ENCODE results near the gene TRIM14. TPM values are rescaled to one million over a fixed set of nuclear protein-coding genes. Genes with fewer than 3 reads are reported as not detected.

Gene TRIM14
- total RNA-seq, 2 donors from 2014 or later = 1.8 to 2.0 TPM

DNA sequence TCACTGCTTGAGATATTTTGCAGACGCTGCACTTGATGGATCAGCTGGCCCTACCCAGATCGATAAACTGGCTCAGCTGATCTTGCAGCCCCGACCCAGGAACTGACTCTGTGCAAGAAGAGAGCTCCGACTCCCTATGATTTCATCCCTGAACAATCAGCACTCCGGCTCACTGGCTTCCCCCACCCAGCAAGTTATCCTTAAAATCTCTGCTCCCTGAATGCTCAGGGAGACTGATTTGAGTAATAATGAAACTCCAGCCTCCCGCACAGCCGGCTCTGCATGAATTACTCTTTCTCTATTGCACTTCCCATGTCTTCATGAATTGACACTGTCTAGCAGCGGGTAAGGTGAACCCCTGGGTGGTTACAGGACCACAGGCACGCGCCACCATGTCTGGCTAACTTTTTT lies 79.4 kb downstream of the TRIM14 start:
- no peak overlapping the region for H3K4me3 ChIP-seq

GRCh38 chr9:98038958-98039357 lies 80.1 kb downstream of the TRIM14 start:
- no peak overlapping the region for H3K27ac ChIP-seq
- H3K36me3 ChIP-seq = no peaks in the 10 kb centered on the region
- no peaks in the 10 kb centered on the region for H3K9me3 ChIP-seq
- no peak for TF ChIP-seq CTCF (IDR thresholded peaks at IDR 0.05)
- H3K4me3 ChIP-seq = no peak overlapping the region
- DNase-seq (ENCODE audit: low spot score) = no peak
- peaks cover 0 to 18% of the 10 kb centered on the region in 2 donors for H3K4me1 ChIP-seq
- no peaks in the 10 kb centered on the region for H3K27me3 ChIP-seq

More for the DNA sequence above, 79.4 kb downstream of the TRIM14 start:
- no peak for TF ChIP-seq CTCF (IDR thresholded peaks at IDR 0.05)
- H3K4me1 ChIP-seq = peaks cover 0 to 17% of the 10 kb centered on the region in 2 donors
- no peaks in the 10 kb centered on the region for H3K36me3 ChIP-seq
- H3K27ac ChIP-seq = no peak overlapping the region
- DNase-seq (ENCODE audit: low spot score) = no peak
- no peaks in the 10 kb centered on the region for H3K27me3 ChIP-seq
- no peaks in the 10 kb centered on the region for H3K9me3 ChIP-seq

GRCh38 chr9:98037357-98037756 lies 81.7 kb downstream of the TRIM14 start:
- H3K4me3 ChIP-seq = no peak overlapping the region
- peaks cover 0 to 18% of the 10 kb centered on the region in 2 donors for H3K4me1 ChIP-seq
- DNase-seq (ENCODE audit: low spot score) = no peak
- H3K36me3 ChIP-seq = no peaks in the 10 kb centered on the region
- no peaks in the 10 kb centered on the region for H3K27me3 ChIP-seq
- TF ChIP-seq CTCF (IDR thresholded peaks at IDR 0.05) = no peak
- H3K9me3 ChIP-seq = no peaks in the 10 kb centered on the region
- H3K27ac ChIP-seq = peak overlapping the region; percentile 23 to 67

DNA sequence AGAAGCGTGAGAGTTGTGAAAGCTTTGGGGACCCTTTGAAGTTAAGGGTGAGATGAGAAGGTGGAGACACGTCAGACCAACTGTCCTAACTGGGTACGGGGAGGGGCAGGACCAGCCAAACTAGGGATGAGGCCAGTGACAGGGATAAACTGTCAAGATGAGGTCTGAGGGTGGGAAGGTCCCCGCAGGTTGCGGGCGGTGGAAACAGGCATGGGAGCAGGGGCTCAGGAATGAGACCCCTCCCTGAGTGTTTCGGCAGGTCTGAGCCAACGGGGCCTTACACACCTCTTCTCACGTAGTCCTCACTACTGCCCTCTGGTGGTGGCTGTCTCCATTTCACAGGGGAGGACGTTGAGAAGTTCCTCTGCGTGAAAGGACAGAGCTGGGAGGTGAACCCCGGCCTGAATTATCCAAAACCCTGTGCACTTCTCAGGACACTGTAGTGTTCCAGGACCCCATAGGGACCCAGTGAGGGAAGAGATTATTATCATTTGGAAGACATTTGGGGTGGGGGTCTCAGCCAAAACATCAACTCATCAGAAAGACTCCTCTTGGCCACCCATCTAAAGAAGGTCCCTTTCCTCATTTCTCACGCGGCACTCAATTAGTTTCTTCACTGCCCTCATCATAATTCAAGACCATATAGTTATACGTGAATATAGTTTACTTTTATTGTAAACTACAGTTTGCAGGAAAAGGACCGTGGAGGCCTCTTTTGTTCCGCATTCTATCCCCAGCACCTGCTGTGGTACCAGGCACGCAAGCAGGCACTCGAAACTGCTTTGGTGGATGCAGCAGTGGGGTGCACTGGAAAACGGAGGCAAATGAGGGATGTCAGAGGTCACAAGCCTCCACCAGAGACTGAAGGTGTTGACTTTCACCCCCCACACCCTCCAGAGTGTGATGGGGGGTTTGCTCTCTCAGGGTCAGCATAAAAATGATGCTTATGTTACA lies 84.2 kb downstream of the TRIM14 start:
- Histone ChIP-seq H3K4me1 (peaks cover 0 to 18% of the 10 kb centered on the region in 2 donors), H3K27me3 (no peaks in the 10 kb centered on the region), H3K9me3 (no peaks in the 10 kb centered on the region), H3K36me3 (no peaks in the 10 kb centered on the region), H3K4me3 (no peak overlapping the region), H3K27ac (no peak overlapping the region)
- DNase-seq (ENCODE audit: low spot score) = peak; percentile 85
- peak; percentile 78 to 86 for TF ChIP-seq CTCF (IDR thresholded peaks at IDR 0.05)

- Histone ChIP-seq H3K27ac (no peak overlapping the region), H3K27me3 (no peaks in the 10 kb centered on the region), H3K36me3 (no peaks in the 10 kb centered on the region), H3K4me1 (peaks cover 0 to 6% of the 10 kb centered on the region in 2 donors), H3K9me3 (no peaks in the 10 kb centered on the region), H3K4me3 (no peak overlapping the region)
- no peak for DNase-seq (ENCODE audit: low spot score)
- no peak for TF ChIP-seq CTCF (IDR thresholded peaks at IDR 0.05)
Observed at GRCh38 chr9:98031935-98032334, 87.1 kb downstream of the TRIM14 start.

Measured in right atrium auricular region (tissue), 2 donors.